A549 (cell line): ENCODE results near the gene METTL17. TPM values are rescaled to one million over a fixed set of nuclear protein-coding genes. Genes with fewer than 3 reads are reported as not detected.

Source experiments
- ATAC-seq, 2 experiments: fragments of 200-7000 bp in 1 of 2; fragments of >200 bp in 1 of 2; cut with Nextera tagmentation in 1 of 2; cut with Tn5 transposase in 1 of 2; 3 replicates each; pipeline versions ENCODE4 v1.8.0 to v1.9.1; 2018 to 2020; ENCODE audit warnings: mild to moderate bottlenecking in 1 of 2, moderate library complexity in 1 of 2
- CTCF ChIA-PET: fragments of 300-600 bp; sonication (Branson Sonifier 250); formaldehyde crosslinking; extraction: SDS; loops from one replicate; lab custom pipeline; 2021; ENCODE audit warnings: antibody characterized with exemption, inconsistent platforms; lab: Yijun Ruan, JAX
- POLR2A ChIA-PET: fragments of 350-600 bp; formaldehyde crosslinking; extraction: SDS; loops from one replicate; lab custom pipeline; 2021; ENCODE audit warnings: antibody characterized with exemption, inconsistent platforms; lab: Yijun Ruan, JAX
- DNase-seq, 2 experiments: peaks; one replicate each; pipeline versions ENCODE4 v3.0.0 to v3.0.0-alpha.2; 2011 to 2016; ENCODE audit warnings: low read depth in 1 of 2, low spot score in 1 of 2
- FAIRE-seq: peaks from 2 replicates; lab custom pipeline; 2011; peaks lifted over from hg19 to GRCh38; lab: Jason Lieb, UNC
- H3K27ac ChIP-seq, 2 experiments: fragments of >200 bp; sonication (Bioruptor Twin); formaldehyde crosslinking; 3 replicates each; pipeline ENCODE4 v1.5.1; 2016 to 2017
- H3K4me1 ChIP-seq: fragments of >200 bp; sonication (Bioruptor Twin); formaldehyde crosslinking; 3 replicates; pipeline ENCODE4 v1.6.1; 2016
- H3K4me2 ChIP-seq: fragments of >200 bp; sonication (Bioruptor Twin); formaldehyde crosslinking; 3 replicates; pipeline ENCODE4 v1.6.1; 2016
- H3K4me3 ChIP-seq: fragments of >200 bp; sonication (Bioruptor Twin); formaldehyde crosslinking; 3 replicates; pipeline ENCODE4 v1.5.1; 2016
- H3K9me3 ChIP-seq: fragments of >200 bp; sonication (Bioruptor Twin); formaldehyde crosslinking; 3 replicates; pipeline ENCODE4 v1.6.1; 2016
- CHD4 ChIP-seq: fragments of 200-600 bp; sonication (generic); IDR thresholded peaks from 2 replicates; pipeline ENCODE4 v1.6.1; 2016; ENCODE audit warnings: antibody characterized with exemption, mild to moderate bottlenecking, borderline replicate concordance
- EHF ChIP-seq: fragments of 250-450 bp; sonication (Bioruptor Pico); IDR thresholded peaks from 2 replicates; pipeline ENCODE4 v1.5.0; 2020; ENCODE audit warnings: mild to moderate bottlenecking
- EP300 ChIP-seq, 2 experiments: fragments of >200 bp; sonication (Bioruptor Twin); formaldehyde crosslinking; IDR thresholded peaks; 2 replicates in 1 of 2; 3 replicates in 1 of 2; pipeline ENCODE4 v1.6.1; 2016 to 2017
- FOXS1 ChIP-seq: fragments of 250-450 bp; sonication (Bioruptor Pico); IDR thresholded peaks from 2 replicates; pipeline ENCODE4 v1.5.0; 2020; ENCODE audit warnings: mild to moderate bottlenecking, moderate library complexity
- HEYL ChIP-seq: fragments of 250-450 bp; sonication (Bioruptor Pico); IDR thresholded peaks from 2 replicates; pipeline ENCODE4 v1.8.0; 2021; ENCODE audit warnings: mild to moderate bottlenecking, moderate library complexity
- JUNB ChIP-seq: fragments of >200 bp; sonication (Bioruptor Twin); formaldehyde crosslinking; IDR thresholded peaks from 2 replicates; pipeline ENCODE4 v1.6.1; 2016
- KDM1A ChIP-seq: fragments of 200-600 bp; sonication (generic); IDR thresholded peaks from 2 replicates; pipeline ENCODE4 v1.6.1; 2016; ENCODE audit warnings: low read depth, mild to moderate bottlenecking
- MAZ ChIP-seq: fragments of 150-350 bp; IDR thresholded peaks from 2 replicates; pipeline ENCODE4 v1.6.1; 2014; ENCODE audit warnings: antibody characterized with exemption, low read depth, low read length, borderline replicate concordance
- MYC ChIP-seq: IDR thresholded peaks from 2 replicates; pipeline ENCODE4 v1.6.1; 2012; ENCODE audit warnings: mild to moderate bottlenecking, inconsistent platforms, low read length, improper control_type of control experiment, borderline replicate concordance
- POLR2AphosphoS2 ChIP-seq: conservative IDR thresholded peaks from 2 replicates; pipeline ENCODE4 v1.6.1; 2012; ENCODE audit warnings: low read length, improper control_type of control experiment, inconsistent platforms
- RARB ChIP-seq: fragments of 250-450 bp; sonication (Bioruptor Pico); IDR thresholded peaks from 2 replicates; pipeline ENCODE4 v1.8.0; 2021; ENCODE audit warnings: mild to moderate bottlenecking, moderate library complexity
- SREBF2 ChIP-seq: fragments of 450-650 bp; IDR thresholded peaks from 2 replicates; pipeline ENCODE4 v1.6.1; 2014; ENCODE audit warnings: mild to moderate bottlenecking, moderate library complexity
- TP53 ChIP-seq: fragments of 250-450 bp; sonication (Bioruptor Pico); IDR thresholded peaks from 2 replicates; pipeline ENCODE4 v1.5.0; 2021; ENCODE audit warnings: mild to moderate bottlenecking, moderate library complexity
- ZFP36 ChIP-seq: fragments of 450-650 bp; IDR thresholded peaks from 2 replicates; pipeline ENCODE4 v1.6.1; 2014; ENCODE audit warnings: borderline replicate concordance; ENCODE audit not compliant: partially characterized antibody
- ZNF302 ChIP-seq: fragments of 250-450 bp; sonication (Bioruptor Pico); IDR thresholded peaks from 2 replicates; pipeline ENCODE4 v1.9.0; 2021; ENCODE audit warnings: inconsistent platforms, mild to moderate bottlenecking, moderate library complexity
- WGBS: methylation state at CpG from one replicate; pipeline ENCODE4 v1.1.6; 2017; ENCODE audit errors: missing lambda C conversion rate; 5-methylcytosine and 5-hydroxymethylcytosine counted together
- polyA plus RNA-seq, 4 experiments: library from polyadenylated mRNA; depleted of rRNA in 3 of 4; stranded (reverse); fragments of >200 nt; fragmentation: RNase III in 1 of 4; extraction: RNeasy Plus Mini Kit Qiagen cat#74134 plus additional on column Dnase treatment in 1 of 4; gene quantifications; 2 replicates in 3 of 4; 3 replicates in 1 of 4; pipeline ENCODE4 v1.2.3, GENCODE V29; 2011 to 2017
- TF ChIP-seq, protein P1 (sequence below): fragments of 150-350 bp; IDR thresholded peaks from 2 replicates; pipeline ENCODE4 v1.6.1; 2014; ENCODE audit warnings: low read depth, mild to moderate bottlenecking, low read length
- TF ChIP-seq, protein P2 (sequence below): IDR thresholded peaks from 2 replicates; pipeline ENCODE4 v1.6.1; 2012
- TF ChIP-seq, protein P3 (sequence below): fragments of >200 bp; sonication (Bioruptor Twin); formaldehyde crosslinking; IDR thresholded peaks from 3 replicates; pipeline ENCODE4 v1.6.1; 2016

Gene METTL17
- polyA plus RNA-seq, 2 of the 4 experiments (the other 2 are of a cell fraction) = 81.4 to 116 TPM

DNA sequence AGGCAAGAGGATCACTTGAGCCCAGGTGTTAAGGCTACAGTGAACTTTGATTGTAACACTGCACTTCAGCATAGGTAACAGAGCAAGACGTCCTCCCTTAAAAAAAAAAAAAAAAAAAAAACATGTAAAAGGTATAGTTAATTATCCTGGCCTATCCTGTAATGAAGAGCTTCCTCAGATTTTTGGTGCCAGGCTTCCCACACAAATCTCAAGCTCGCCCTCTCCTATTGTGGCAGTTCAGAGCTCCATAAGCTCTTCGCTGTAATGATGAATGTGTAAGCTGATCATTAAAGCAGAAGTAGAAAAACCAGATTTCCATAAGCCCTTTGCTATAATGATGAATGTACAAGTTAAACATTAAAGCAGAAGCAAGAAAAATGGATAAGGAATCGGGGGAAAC lies 7.3 kb downstream of the METTL17 start:
- DNase-seq = no peak
- 67% methylated on average over 4 of the region's 4 CpGs for WGBS
- ChIA-PET CTCF (interaction anchor here (0.6 to 10.9 kb wide), 14 partner anchors 9 to 643 kb away, joined by 3 to 185 read pairs (median 4); no protein-coding TSS in a partner anchor), POLR2A (interaction anchor here (0.6 kb wide), 1 partner anchor 39 kb away, joined by 5 read pairs; no protein-coding TSS in a partner anchor)
- Histone ChIP-seq H3K4me3 (no peak overlapping the region), H3K9me3 (no peaks in the 10 kb centered on the region), H3K4me1 (no peaks in the 10 kb centered on the region), H3K27ac (no peak overlapping the region), H3K4me2 (no peak overlapping the region)
- ATAC-seq = no peak
- no peak for FAIRE-seq
- TF ChIP-seq FOXS1 (no peak), EP300 (IDR thresholded peaks at IDR 0.05) (no peak), MAZ (no peak)
- TF ChIP-seq, protein P1, sequence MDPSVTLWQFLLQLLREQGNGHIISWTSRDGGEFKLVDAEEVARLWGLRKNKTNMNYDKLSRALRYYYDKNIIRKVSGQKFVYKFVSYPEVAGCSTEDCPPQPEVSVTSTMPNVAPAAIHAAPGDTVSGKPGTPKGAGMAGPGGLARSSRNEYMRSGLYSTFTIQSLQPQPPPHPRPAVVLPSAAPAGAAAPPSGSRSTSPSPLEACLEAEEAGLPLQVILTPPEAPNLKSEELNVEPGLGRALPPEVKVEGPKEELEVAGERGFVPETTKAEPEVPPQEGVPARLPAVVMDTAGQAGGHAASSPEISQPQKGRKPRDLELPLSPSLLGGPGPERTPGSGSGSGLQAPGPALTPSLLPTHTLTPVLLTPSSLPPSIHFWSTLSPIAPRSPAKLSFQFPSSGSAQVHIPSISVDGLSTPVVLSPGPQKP = no peak
- TF ChIP-seq, protein P2, sequence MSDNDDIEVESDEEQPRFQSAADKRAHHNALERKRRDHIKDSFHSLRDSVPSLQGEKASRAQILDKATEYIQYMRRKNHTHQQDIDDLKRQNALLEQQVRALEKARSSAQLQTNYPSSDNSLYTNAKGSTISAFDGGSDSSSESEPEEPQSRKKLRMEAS = no peak

DNA sequence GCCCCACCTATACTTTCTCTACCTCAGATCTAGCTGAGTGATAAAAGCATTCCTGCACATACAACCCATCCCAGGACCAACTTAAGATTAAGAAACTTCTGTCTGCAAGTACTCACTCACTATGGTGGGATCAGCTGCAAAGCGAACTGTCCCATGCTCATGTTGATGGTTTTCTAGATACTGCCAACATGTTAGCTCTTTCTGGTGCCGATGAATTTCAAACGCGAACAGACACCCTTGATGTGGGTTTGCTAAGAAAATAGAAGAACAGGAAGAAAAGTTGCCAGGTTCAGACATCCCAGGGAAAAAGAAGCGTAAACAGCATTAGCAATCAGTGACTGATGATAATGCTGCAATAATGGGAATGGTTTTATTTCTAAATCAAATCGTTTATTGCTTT lies 7.8 kb downstream of the METTL17 start:
- 82% methylated on average over 6 of the region's 6 CpGs for WGBS
- no peak overlapping the region for H3K4me2 ChIP-seq
- no peaks in the 10 kb centered on the region for H3K4me1 ChIP-seq
- DNase-seq (no peak), FAIRE-seq (no peak)
- POLR2A ChIA-PET = interaction anchor here (0.6 kb wide), 1 partner anchor 38 kb away, joined by 5 read pairs; no protein-coding TSS in a partner anchor
- H3K27ac ChIP-seq = no peak overlapping the region
- CTCF ChIA-PET = interaction anchor here (0.6 to 10.9 kb wide), 12 partner anchors 8 to 643 kb away, joined by 3 to 185 read pairs (median 6); no protein-coding TSS in a partner anchor
- H3K4me3 ChIP-seq = no peak overlapping the region
- H3K9me3 ChIP-seq = no peaks in the 10 kb centered on the region
- TF ChIP-seq FOXS1 (no peak), SREBF2 (no peak), MYC (no peak), HEYL (CRISPR knock-in tag) (no peak), EHF (CRISPR knock-in tag) (no peak), RARB (CRISPR knock-in tag) (no peak), KDM1A (no peak), ZNF302 (CRISPR knock-in tag) (no peak), ZFP36 (no peak), CHD4 (no peak), POLR2AphosphoS2 (no peak)
- TF ChIP-seq, protein P2 = no peak
- TF ChIP-seq, protein P3, sequence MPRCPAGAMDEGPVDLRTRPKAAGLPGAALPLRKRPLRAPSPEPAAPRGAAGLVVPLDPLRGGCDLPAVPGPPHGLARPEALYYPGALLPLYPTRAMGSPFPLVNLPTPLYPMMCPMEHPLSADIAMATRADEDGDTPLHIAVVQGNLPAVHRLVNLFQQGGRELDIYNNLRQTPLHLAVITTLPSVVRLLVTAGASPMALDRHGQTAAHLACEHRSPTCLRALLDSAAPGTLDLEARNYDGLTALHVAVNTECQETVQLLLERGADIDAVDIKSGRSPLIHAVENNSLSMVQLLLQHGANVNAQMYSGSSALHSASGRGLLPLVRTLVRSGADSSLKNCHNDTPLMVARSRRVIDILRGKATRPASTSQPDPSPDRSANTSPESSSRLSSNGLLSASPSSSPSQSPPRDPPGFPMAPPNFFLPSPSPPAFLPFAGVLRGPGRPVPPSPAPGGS = no peak
- TF ChIP-seq, all 56 proteins: peak for 0
- no peak for ATAC-seq

DNA sequence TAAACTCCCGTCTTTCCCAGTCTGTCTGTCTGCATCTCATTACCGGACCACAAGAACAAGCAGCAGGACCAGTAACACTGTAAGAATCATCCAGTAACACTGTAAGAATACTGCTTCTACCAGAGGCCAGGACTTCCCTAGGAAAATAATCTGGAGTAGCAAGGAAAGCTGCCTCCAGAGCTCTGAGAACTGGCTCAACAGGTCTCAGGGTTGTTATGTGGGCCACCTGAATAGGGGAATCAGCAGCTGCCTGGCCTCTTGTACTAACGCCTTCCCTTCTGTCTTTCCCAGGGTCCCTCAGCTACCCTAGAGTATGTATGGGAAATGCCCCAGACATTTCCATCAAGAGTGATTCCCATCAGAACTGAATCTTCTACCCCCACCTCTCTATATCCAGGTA lies 8.4 kb downstream of the METTL17 start:
- FAIRE-seq (no peak), DNase-seq (no peak), ATAC-seq (no peak; a peak in 1 of 6 replicates)
- H3K27ac ChIP-seq = no peak overlapping the region
- no peaks in the 10 kb centered on the region for H3K9me3 ChIP-seq
- no peaks in the 10 kb centered on the region for H3K4me1 ChIP-seq
- H3K4me3 ChIP-seq = no peak overlapping the region
- H3K4me2 ChIP-seq = no peak overlapping the region
- 90% methylated on average over 3 of the region's 3 CpGs for WGBS
- POLR2A ChIA-PET = no interaction called here
- TF ChIP-seq JUNB (no peak), RARB (CRISPR knock-in tag) (no peak), TP53 (CRISPR knock-in tag) (no peak), ZFP36 (no peak), MYC (no peak)
- CTCF ChIA-PET = interaction anchor here (0.9 to 10.9 kb wide), 9 partner anchors 19 to 140 kb away, joined by 3 to 185 read pairs (median 5); no protein-coding TSS in a partner anchor
